ENCODE results near the gene ZNF121. TPM values are rescaled to one million over a fixed set of nuclear protein-coding genes. Genes with fewer than 3 reads are reported as not detected.

Gene ZNF121
- total and polyA plus RNA-seq, 11 donors = 6.8 to 25.4 (median 18.8) TPM

DNA sequence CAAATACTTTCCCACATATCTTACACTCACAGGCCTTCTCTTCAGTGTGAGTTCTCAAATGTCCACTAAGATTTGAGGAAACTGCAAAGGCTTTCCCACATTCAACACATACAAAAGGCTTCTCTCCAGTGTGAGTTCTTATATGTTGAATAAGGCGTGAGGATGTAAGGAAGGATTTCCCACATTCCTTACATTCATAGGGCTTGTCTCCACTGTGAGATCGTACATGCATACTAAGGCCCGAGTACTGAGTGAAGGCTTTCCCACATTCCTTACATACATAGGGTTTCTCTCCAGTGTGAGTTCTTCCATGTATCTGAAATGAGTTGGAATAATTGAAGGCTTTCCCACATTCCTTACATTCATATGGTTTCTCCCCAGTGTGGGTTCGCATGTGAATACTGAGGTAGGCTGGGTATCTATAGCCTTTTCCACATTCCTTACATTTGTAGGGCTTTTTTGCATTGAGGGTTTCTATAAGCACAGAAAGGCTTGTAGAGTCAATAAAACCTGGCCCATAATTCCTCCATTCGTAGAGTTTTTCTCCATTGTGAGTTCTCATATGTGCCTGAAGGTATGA, 55.5 kb downstream of the ZNF121 start:
- intact Hi-C loops (cut with DNase I) = no loop called here
- no peak for ATAC-seq
- H3K4me1 ChIP-seq = no peaks in the 10 kb centered on the region
- H3K4me3 ChIP-seq = no peak overlapping the region
- no peak for DNase-seq
- peaks cover 4 to 100% (median 91%) of the 10 kb centered on the region in 12 donors for H3K9me3 ChIP-seq
- H3K27me3 ChIP-seq = no peaks in the 10 kb centered on the region
- H3K27ac ChIP-seq = no peak overlapping the region
- WGBS, 4 donors = 96 to 99% (median 98%) methylated on average over 5 of the region's 5 CpGs
- peaks cover 40 to 98% (median 69%) of the 10 kb centered on the region in 9 donors for H3K36me3 ChIP-seq
- no peak for TF ChIP-seq POLR2A (IDR thresholded peaks at IDR 0.05)
- TF ChIP-seq, protein P1, sequence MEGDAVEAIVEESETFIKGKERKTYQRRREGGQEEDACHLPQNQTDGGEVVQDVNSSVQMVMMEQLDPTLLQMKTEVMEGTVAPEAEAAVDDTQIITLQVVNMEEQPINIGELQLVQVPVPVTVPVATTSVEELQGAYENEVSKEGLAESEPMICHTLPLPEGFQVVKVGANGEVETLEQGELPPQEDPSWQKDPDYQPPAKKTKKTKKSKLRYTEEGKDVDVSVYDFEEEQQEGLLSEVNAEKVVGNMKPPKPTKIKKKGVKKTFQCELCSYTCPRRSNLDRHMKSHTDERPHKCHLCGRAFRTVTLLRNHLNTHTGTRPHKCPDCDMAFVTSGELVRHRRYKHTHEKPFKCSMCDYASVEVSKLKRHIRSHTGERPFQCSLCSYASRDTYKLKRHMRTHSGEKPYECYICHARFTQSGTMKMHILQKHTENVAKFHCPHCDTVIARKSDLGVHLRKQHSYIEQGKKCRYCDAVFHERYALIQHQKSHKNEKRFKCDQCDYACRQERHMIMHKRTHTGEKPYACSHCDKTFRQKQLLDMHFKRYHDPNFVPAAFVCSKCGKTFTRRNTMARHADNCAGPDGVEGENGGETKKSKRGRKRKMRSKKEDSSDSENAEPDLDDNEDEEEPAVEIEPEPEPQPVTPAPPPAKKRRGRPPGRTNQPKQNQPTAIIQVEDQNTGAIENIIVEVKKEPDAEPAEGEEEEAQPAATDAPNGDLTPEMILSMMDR (IDR thresholded peaks at IDR 0.05) = no peak

DNA sequence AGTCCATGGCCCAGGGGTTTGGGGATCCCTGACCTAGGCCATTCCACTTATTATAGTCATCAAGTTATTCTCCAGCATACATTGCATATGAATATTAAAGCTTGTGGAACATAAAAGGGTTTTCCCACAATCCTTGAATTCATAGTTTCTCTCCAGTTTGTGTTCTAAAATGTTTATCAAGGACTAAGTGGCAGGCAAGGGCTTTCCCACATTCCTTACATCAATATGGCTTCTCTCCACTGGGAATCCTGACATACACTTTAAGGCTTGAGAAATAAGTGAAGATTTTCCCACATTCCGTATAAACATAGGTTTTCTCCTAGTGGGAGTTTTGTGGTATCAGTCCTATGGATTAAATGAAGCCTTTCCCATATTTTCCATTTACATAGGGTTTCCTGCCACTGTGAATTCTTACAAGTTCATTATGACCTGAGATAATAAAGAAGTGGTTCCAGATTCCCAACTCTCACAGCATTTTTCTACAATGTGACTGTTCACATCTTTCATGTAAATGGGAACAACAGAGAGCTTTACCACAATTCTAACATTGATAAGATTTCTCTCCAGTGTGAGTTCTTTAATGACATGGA, 60.3 kb downstream of the ZNF121 start:
- DNase-seq (no peak), ATAC-seq (no peak)
- Histone ChIP-seq H3K4me3 (no peak overlapping the region), H3K36me3 (peaks cover 11 to 67% (median 21%) of the 10 kb centered on the region in 9 donors), H3K27ac (no peak overlapping the region), H3K27me3 (no peaks in the 10 kb centered on the region), H3K9me3 (peaks cover 8 to 100% (median 94%) of the 10 kb centered on the region in 12 donors), H3K4me1 (no peaks in the 10 kb centered on the region)
- WGBS, 4 donors = 91 to 98% (median 97%) methylated on average over 1 of the region's 1 CpG
- intact Hi-C loops (cut with DNase I) = no loop called here
- TF ChIP-seq, protein P1 (IDR thresholded peaks at IDR 0.05) = no peak
- no peak for TF ChIP-seq POLR2A (IDR thresholded peaks at IDR 0.05)

Other genes with a start within 250 kb of the ZNF121 start
- 1 to 10 TPM; 1.0 to 4.6 (median 1.8) TPM for gene ZNF177, start 221.5 kb downstream of the ZNF121 start, total RNA-seq
- gene ZNF177, start 221.5 kb downstream of the ZNF121 start, polyA plus RNA-seq = 1 to 10 TPM; 1.8 to 2.2 TPM
- gene ZNF266, start 148.9 kb downstream of the ZNF121 start, total RNA-seq = 10 to 100 TPM in 2 of 9 donors, 1 to 10 TPM in 7; 5.7 to 11.1 (median 7.7) TPM
- 10 to 100 TPM in 1 of 2 donors, 1 to 10 TPM in 1; 8.7 to 10.4 TPM for gene ZNF266, start 148.9 kb downstream of the ZNF121 start, polyA plus RNA-seq
- gene ZNF560, start 85.9 kb downstream of the ZNF121 start, total RNA-seq = under 1 TPM in 2 of 9 donors, not detected in 7; 0.11 to 0.29 TPM
- gene ZNF560, start 85.9 kb downstream of the ZNF121 start, polyA plus RNA-seq = under 1 TPM in 1 of 2 donors, not detected in 1; 0.03 TPM
- gene ZNF426, start 45.9 kb downstream of the ZNF121 start, total RNA-seq = 10 to 100 TPM; 10.1 to 21.9 (median 14.3) TPM
- 1 to 10 TPM; 3.0 to 6.5 TPM for gene ZNF426, start 45.9 kb downstream of the ZNF121 start, polyA plus RNA-seq
- 10 to 100 TPM; 12.2 to 30.0 (median 20.8) TPM for gene ZNF561, start 36.7 kb upstream of the ZNF121 start, total RNA-seq
- gene ZNF561, start 36.7 kb upstream of the ZNF121 start, polyA plus RNA-seq = 10 to 100 TPM in 1 of 2 donors, 1 to 10 TPM in 1; 8.7 to 16.6 TPM
- gene ZNF562, start 90.6 kb upstream of the ZNF121 start, total RNA-seq = 10 to 100 TPM; 13.5 to 24.1 (median 20.7) TPM
- 10 to 100 TPM in 1 of 2 donors, 1 to 10 TPM in 1; 7.0 to 11.9 TPM for gene ZNF562, start 90.6 kb upstream of the ZNF121 start, polyA plus RNA-seq
- gene ZNF846, start 184.2 kb upstream of the ZNF121 start, total RNA-seq = 10 to 100 TPM in 3 of 9 donors, 1 to 10 TPM in 6; 6.5 to 11.0 (median 8.4) TPM
- 10 to 100 TPM in 1 of 2 donors, 1 to 10 TPM in 1; 5.4 to 11.1 TPM for gene ZNF846, start 184.2 kb upstream of the ZNF121 start, polyA plus RNA-seq
- 10 to 100 TPM in 8 of 9 donors, 1 to 10 TPM in 1; 9.8 to 17.6 (median 12.2) TPM for gene FBXL12, start 234.6 kb upstream of the ZNF121 start, total RNA-seq
- 10 to 100 TPM; 11.2 to 14.5 TPM for gene FBXL12, start 234.6 kb upstream of the ZNF121 start, polyA plus RNA-seq
- gene UBL5, start 243.4 kb upstream of the ZNF121 start, total RNA-seq = 100 to 1,000 TPM; 460 to 843 (median 492) TPM
- gene UBL5, start 243.4 kb upstream of the ZNF121 start, polyA plus RNA-seq = 1,000 to 10,000 TPM in 1 of 2 donors, 100 to 1,000 TPM in 1; 592 to 1,809 TPM